Endothelial cell of umbilical vein (primary cell): Measurements from ENCODE around the gene TTC22.

ENCODE experiments used
- CTCF ChIP-seq, 2 donors: IDR thresholded peaks; 1 replicate in 1 of 2; 2 replicates in 1 of 2; pipeline ENCODE4 v1.5.1; 2011; ENCODE audit warnings: low read length in 2 of 2, mild to moderate bottlenecking in 2 of 2, moderate library complexity in 2 of 2, control low read depth in 1 of 2, inconsistent platforms in 1 of 2, low read depth in 1 of 2; ENCODE audit not compliant: insufficient read depth in 1 of 2; ENCODE audit errors: extremely low read depth in 1 of 2
- EZH2 ChIP-seq: IDR thresholded peaks from 2 replicates; pipeline ENCODE4 v1.6.1; 2012; ENCODE audit warnings: borderline replicate concordance, low read depth, mild to moderate bottlenecking, moderate library complexity, low read length, inconsistent platforms; ENCODE audit not compliant: severe bottlenecking
- GATA2 ChIP-seq: IDR thresholded peaks from 2 replicates; pipeline ENCODE4 v1.7.0; 2011; ENCODE audit warnings: low read depth, mild to moderate bottlenecking, moderate library complexity, mixed read lengths, low read length; ENCODE audit not compliant: insufficient read length, insufficient read depth
- JUN ChIP-seq: IDR thresholded peaks from 2 replicates; pipeline ENCODE4 v1.6.1; 2011; ENCODE audit warnings: borderline replicate concordance, low read depth; ENCODE audit not compliant: insufficient read length, insufficient read depth
- MYC ChIP-seq: IDR thresholded peaks from one replicate; pipeline ENCODE4 v1.6.1; 2011; ENCODE audit warnings: mild to moderate bottlenecking, low read depth, low read length
- POLR2A ChIP-seq: IDR thresholded peaks from 2 replicates; pipeline ENCODE4 v1.6.1; 2012; ENCODE audit warnings: low read depth, mild to moderate bottlenecking, control low read depth, low read length
- POLR2AphosphoS5 ChIP-seq: IDR thresholded peaks from 2 replicates; pipeline ENCODE4 v1.6.1; 2012; ENCODE audit warnings: low read depth, mild to moderate bottlenecking, control low read depth, low read length, moderate library complexity; ENCODE audit not compliant: insufficient read depth

DNA sequence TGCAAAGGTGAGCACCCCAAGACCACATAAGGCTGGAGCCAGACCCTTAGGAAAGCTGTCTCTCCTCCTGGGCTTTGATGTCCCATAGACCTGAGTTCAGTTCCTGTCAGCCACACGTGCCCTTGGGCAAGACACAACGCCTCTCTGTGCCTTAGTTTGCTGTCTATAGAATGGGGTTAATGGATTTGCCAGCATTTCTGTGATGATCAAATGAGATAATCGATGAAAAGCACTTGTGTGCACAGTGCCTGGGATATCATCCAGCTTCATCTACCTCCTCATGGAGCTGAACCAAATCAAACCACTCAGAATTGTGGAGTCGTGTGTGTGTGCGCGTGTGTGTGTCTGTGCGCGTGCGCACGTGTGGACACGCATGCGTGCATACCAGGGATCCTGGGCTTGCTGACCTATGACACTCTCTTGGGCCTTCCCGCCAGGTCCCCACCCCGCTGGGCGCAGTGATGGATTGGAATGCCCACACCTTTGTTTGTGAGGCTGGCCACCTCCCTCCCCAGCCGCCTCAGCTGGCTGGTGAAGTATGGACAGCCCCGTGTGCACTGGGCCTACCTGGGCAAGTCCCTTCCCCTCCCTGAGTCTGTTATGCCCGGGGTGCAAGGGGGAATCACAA lies 5.2 kb downstream of the TTC22 start:
- TF ChIP-seq POLR2A (no peak), CTCF (IDR thresholded peaks at IDR 0.05; ENCODE audit: extremely low read depth in 1 of 2, insufficient read depth in 1 of 2, low read depth in 1 of 2, low read length in 2 of 2) (no peak), POLR2AphosphoS5 (no peak), EZH2 (no peak), MYC (no peak), JUN (no peak), GATA2 (no peak)
